ENCODE results near the gene BRD4.

Gene BRD4

GRCh38 chr19:15264933-15265206 is 67.5 kb downstream of the BRD4 start:
- Mint-ChIP-seq H3K4me1 (peaks cover 3% of the 10 kb centered on the region), H3K27ac (no peak overlapping the region), H3K27me3 (no peaks in the 10 kb centered on the region), H3K36me3 (ENCODE audit: low read depth) (peaks cover 42% of the 10 kb centered on the region), H3K9me3 (no peaks in the 10 kb centered on the region), H3K4me3 (no peak overlapping the region)
- ATAC-seq (no peak), DNase-seq (no peak)

- no peak overlapping the region for H3K4me3 Mint-ChIP-seq
- no peaks in the 10 kb centered on the region for H3K27me3 Mint-ChIP-seq
- ATAC-seq (peak; percentile 53), DNase-seq (peak; percentile 78)
- H3K36me3 Mint-ChIP-seq (ENCODE audit: low read depth): peaks cover 43% of the 10 kb centered on the region
- H3K9me3 Mint-ChIP-seq: no peaks in the 10 kb centered on the region
- H3K27ac Mint-ChIP-seq: no peak overlapping the region
- peaks cover 3% of the 10 kb centered on the region for H3K4me1 Mint-ChIP-seq
Observed at GRCh38 chr19:15264061-15264932, 68.0 kb downstream of the BRD4 start.

- no peak overlapping the region for H3K4me3 Mint-ChIP-seq
- no peak for ATAC-seq
- no peak overlapping the region for H3K27ac Mint-ChIP-seq
- peaks cover 3% of the 10 kb centered on the region for H3K4me1 Mint-ChIP-seq
- DNase-seq: no peak
- H3K9me3 Mint-ChIP-seq: no peaks in the 10 kb centered on the region
- no peaks in the 10 kb centered on the region for H3K27me3 Mint-ChIP-seq
- peaks cover 49% of the 10 kb centered on the region for H3K36me3 Mint-ChIP-seq (ENCODE audit: low read depth)
Observed at GRCh38 chr19:15263361-15263985, 68.9 kb downstream of the BRD4 start.

- Mint-ChIP-seq H3K27me3 (no peaks in the 10 kb centered on the region), H3K27ac (no peak overlapping the region), H3K4me1 (no peaks in the 10 kb centered on the region), H3K9me3 (no peaks in the 10 kb centered on the region), H3K36me3 (ENCODE audit: low read depth) (peaks cover 40% of the 10 kb centered on the region), H3K4me3 (no peak overlapping the region)
- ATAC-seq: no peak
- no peak for DNase-seq
Observed at GRCh38 chr19:15262011-15262410, 70.3 kb downstream of the BRD4 start.

GRCh38 chr19:15260939-15261338 is 71.4 kb downstream of the BRD4 start:
- DNase-seq: no peak
- H3K4me1 Mint-ChIP-seq: no peaks in the 10 kb centered on the region
- H3K27me3 Mint-ChIP-seq: no peaks in the 10 kb centered on the region
- H3K27ac Mint-ChIP-seq: no peak overlapping the region
- H3K4me3 Mint-ChIP-seq: no peak overlapping the region
- H3K36me3 Mint-ChIP-seq (ENCODE audit: low read depth): peaks cover 44% of the 10 kb centered on the region
- no peaks in the 10 kb centered on the region for H3K9me3 Mint-ChIP-seq
- no peak for ATAC-seq

GRCh38 chr19:15259907-15260306 is 72.4 kb downstream of the BRD4 start:
- H3K27ac Mint-ChIP-seq: no peak overlapping the region
- no peaks in the 10 kb centered on the region for H3K4me1 Mint-ChIP-seq
- no peaks in the 10 kb centered on the region for H3K9me3 Mint-ChIP-seq
- DNase-seq: no peak
- no peak for ATAC-seq
- H3K36me3 Mint-ChIP-seq (ENCODE audit: low read depth): peaks cover 47% of the 10 kb centered on the region
- no peaks in the 10 kb centered on the region for H3K27me3 Mint-ChIP-seq
- no peak overlapping the region for H3K4me3 Mint-ChIP-seq

- DNase-seq (no peak), ATAC-seq (no peak)
- H3K4me3 Mint-ChIP-seq: no peak overlapping the region
- no peaks in the 10 kb centered on the region for H3K27me3 Mint-ChIP-seq
- no peaks in the 10 kb centered on the region for H3K4me1 Mint-ChIP-seq
- no peaks in the 10 kb centered on the region for H3K9me3 Mint-ChIP-seq
- peaks cover 47% of the 10 kb centered on the region for H3K36me3 Mint-ChIP-seq (ENCODE audit: low read depth)
- H3K27ac Mint-ChIP-seq: peak overlapping the region; percentile 47
Observed at GRCh38 chr19:15257782-15258181, 74.6 kb downstream of the BRD4 start.

- no peak for DNase-seq
- Mint-ChIP-seq H3K4me3 (no peak overlapping the region), H3K36me3 (ENCODE audit: low read depth) (peaks cover 47% of the 10 kb centered on the region), H3K27me3 (no peaks in the 10 kb centered on the region), H3K9me3 (no peaks in the 10 kb centered on the region), H3K27ac (no peak overlapping the region), H3K4me1 (no peaks in the 10 kb centered on the region)
- no peak for ATAC-seq
Observed at GRCh38 chr19:15256708-15257331, 75.5 kb downstream of the BRD4 start.

GRCh38 chr19:15255359-15255990 is 76.9 kb downstream of the BRD4 start:
- DNase-seq: no peak
- Mint-ChIP-seq H3K36me3 (ENCODE audit: low read depth) (peaks cover 39% of the 10 kb centered on the region), H3K9me3 (no peaks in the 10 kb centered on the region), H3K27ac (no peak overlapping the region), H3K27me3 (no peaks in the 10 kb centered on the region), H3K4me3 (no peak overlapping the region), H3K4me1 (no peaks in the 10 kb centered on the region)
- ATAC-seq: no peak

- Mint-ChIP-seq H3K4me1 (no peaks in the 10 kb centered on the region), H3K9me3 (no peaks in the 10 kb centered on the region), H3K36me3 (ENCODE audit: low read depth) (peaks cover 37% of the 10 kb centered on the region), H3K27ac (no peak overlapping the region), H3K4me3 (no peak overlapping the region), H3K27me3 (no peaks in the 10 kb centered on the region)
- no peak for ATAC-seq
- DNase-seq: no peak
Observed at GRCh38 chr19:15254547-15254946, 77.8 kb downstream of the BRD4 start.

- no peak overlapping the region for H3K27ac Mint-ChIP-seq
- ATAC-seq: no peak
- no peaks in the 10 kb centered on the region for H3K27me3 Mint-ChIP-seq
- no peak for DNase-seq
- H3K4me1 Mint-ChIP-seq: no peaks in the 10 kb centered on the region
- H3K9me3 Mint-ChIP-seq: no peaks in the 10 kb centered on the region
- H3K4me3 Mint-ChIP-seq: no peak overlapping the region
- H3K36me3 Mint-ChIP-seq (ENCODE audit: low read depth): peaks cover 32% of the 10 kb centered on the region
Observed at GRCh38 chr19:15253513-15253912, 78.8 kb downstream of the BRD4 start.

GRCh38 chr19:15253061-15253460 is 79.3 kb downstream of the BRD4 start:
- H3K27me3 Mint-ChIP-seq: no peaks in the 10 kb centered on the region
- no peak for DNase-seq
- no peaks in the 10 kb centered on the region for H3K9me3 Mint-ChIP-seq
- H3K4me1 Mint-ChIP-seq: no peaks in the 10 kb centered on the region
- ATAC-seq: no peak
- H3K36me3 Mint-ChIP-seq (ENCODE audit: low read depth): peaks cover 36% of the 10 kb centered on the region
- no peak overlapping the region for H3K4me3 Mint-ChIP-seq
- H3K27ac Mint-ChIP-seq: no peak overlapping the region

- Mint-ChIP-seq H3K4me3 (no peak overlapping the region), H3K36me3 (ENCODE audit: low read depth) (peaks cover 36% of the 10 kb centered on the region), H3K27ac (no peak overlapping the region), H3K4me1 (no peaks in the 10 kb centered on the region), H3K9me3 (no peaks in the 10 kb centered on the region), H3K27me3 (no peaks in the 10 kb centered on the region)
- DNase-seq (no peak), ATAC-seq (no peak)
Observed at GRCh38 chr19:15252398-15253018, 79.8 kb downstream of the BRD4 start.

GRCh38 chr19:15251749-15252397 is 80.5 kb downstream of the BRD4 start:
- no peak for DNase-seq
- Mint-ChIP-seq H3K27me3 (no peaks in the 10 kb centered on the region), H3K27ac (no peak overlapping the region), H3K9me3 (no peaks in the 10 kb centered on the region), H3K4me3 (no peak overlapping the region), H3K36me3 (ENCODE audit: low read depth) (peaks cover 36% of the 10 kb centered on the region), H3K4me1 (no peaks in the 10 kb centered on the region)
- no peak for ATAC-seq
